Choroid plexus epithelial cell (primary cell): Measurements from ENCODE around the gene LYRM2.

ENCODE experiments used
- DNase-seq: peaks from one replicate; pipeline ENCODE4 v3.0.0-alpha.2; 2010; ENCODE audit warnings: low read depth
- H3K4me3 ChIP-seq: 2 replicates; pipeline ENCODE4 v1.5.1; 2011; ENCODE audit warnings: low read depth, mild to moderate bottlenecking, control low read depth, low read length, moderate library complexity
- CTCF ChIP-seq: conservative IDR thresholded peaks from 2 replicates; pipeline ENCODE4 v1.5.1; 2011; ENCODE audit warnings: low read depth, mild to moderate bottlenecking, control low read depth, inconsistent platforms, low read length, moderate library complexity

LYRM2 gene

GRCh38 chr6:89638320-89639195, at the start of gene LYRM2:
TSS of gene LYRM2 (minus strand) at chr6:89638747. CDS start at chr6:89638716, 31 bp downstream.
- peak within 1 kb of the TSS; percentile 81 for H3K4me3 ChIP-seq
- DNase-seq: peak; percentile 95
- no peak for TF ChIP-seq CTCF

GRCh38 chr6:89688328-89688727, 49.8 kb upstream of the LYRM2 start:
- no peak overlapping the region for H3K4me3 ChIP-seq
- DNase-seq: no peak
- no peak for TF ChIP-seq CTCF

GRCh38 chr6:89685311-89685710, 46.8 kb upstream of the LYRM2 start:
- no peak for TF ChIP-seq CTCF
- H3K4me3 ChIP-seq: no peak overlapping the region
- DNase-seq: no peak

DNA sequence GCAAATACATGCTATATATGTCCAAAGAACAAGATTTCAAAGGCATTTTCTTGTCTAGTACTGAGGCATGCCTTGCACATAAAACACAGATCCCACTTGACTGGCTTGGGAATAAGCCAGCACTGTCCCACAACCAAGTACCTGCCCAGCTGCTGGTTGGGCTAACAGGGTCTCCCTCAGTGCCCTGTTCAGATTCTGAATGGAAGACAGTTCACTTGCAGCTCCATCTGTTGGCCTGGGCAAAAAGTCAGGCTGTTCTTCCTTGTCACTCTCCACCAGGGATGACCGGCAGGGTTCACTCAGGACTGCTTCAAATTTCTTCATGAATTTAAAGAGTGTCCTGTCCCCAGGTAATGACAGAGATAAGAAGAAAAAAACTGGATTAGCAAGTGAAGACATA, 44.4 kb upstream of the LYRM2 start:
- no peak overlapping the region for H3K4me3 ChIP-seq
- TF ChIP-seq CTCF: no peak
- DNase-seq: no peak

GRCh38 chr6:89681983-89682564, 43.5 kb upstream of the LYRM2 start:
- TF ChIP-seq CTCF: no peak
- no peak overlapping the region for H3K4me3 ChIP-seq
- DNase-seq: no peak

- H3K4me3 ChIP-seq: no peak overlapping the region
- DNase-seq: no peak
- no peak for TF ChIP-seq CTCF
Observed at GRCh38 chr6:89680551-89680950, 42.0 kb upstream of the LYRM2 start.
